Upper lobe of left lung (tissue), 6 donors: ENCODE measurements around the gene CHCT1. TPM values are rescaled to one million over a fixed set of nuclear protein-coding genes. Genes with fewer than 3 reads are reported as not detected.

Experiments used
- ATAC-seq, 2 donors: fragments of 200-7000 bp; cut with Tn5 transposase; one replicate each; pipeline ENCODE4 v1.9.1; 2022; ENCODE audit warnings: mild to moderate bottlenecking in 2 of 2, moderate library complexity in 2 of 2; ENCODE audit not compliant: low FRiP score in 2 of 2
- DNase-seq, 2 donors: peaks; one replicate each; pipeline ENCODE4 v3.0.0-alpha.2; 2019 to 2020
- H3K27ac ChIP-seq, 4 donors: fragments of 200-600 bp; sonication (generic); one replicate each; pipeline ENCODE4 v1.5.1; 2016 to 2019
- H3K27me3 ChIP-seq, 4 donors: fragments of 200-600 bp; sonication (generic); one replicate each; pipeline ENCODE4 v1.5.1; 2017 to 2019
- H3K36me3 ChIP-seq, 4 donors: fragments of 200-600 bp; sonication (generic); one replicate each; pipeline ENCODE4 v1.5.1; 2016 to 2019
- H3K4me1 ChIP-seq, 4 donors: fragments of 200-600 bp; sonication (generic); one replicate each; pipeline ENCODE4 v1.5.1; 2018 to 2019
- H3K4me3 ChIP-seq, 4 donors: fragments of 200-600 bp; sonication (generic); one replicate each; pipeline ENCODE4 v1.5.1; 2017 to 2019; ENCODE audit warnings: mild to moderate bottlenecking in 2 of 4, moderate library complexity in 1 of 4
- H3K9me3 ChIP-seq, 4 donors: fragments of 200-600 bp; sonication (generic); one replicate each; pipeline ENCODE4 v1.5.1; 2018 to 2019
- EP300 ChIP-seq, 4 donors: sonication (generic); formaldehyde crosslinking; IDR thresholded peaks; one replicate each; pipeline ENCODE4 v1.5.1; 2017; ENCODE audit warnings: antibody characterized with exemption in 4 of 4, control low read depth in 2 of 4
- POLR2A ChIP-seq, 4 donors: fragments of 450-650 bp; IDR thresholded peaks; one replicate each; pipeline ENCODE4 v1.5.1; 2016 to 2017; ENCODE audit warnings: antibody characterized with exemption in 4 of 4, mild to moderate bottlenecking in 2 of 4
- POLR2AphosphoS5 ChIP-seq, 2 donors: sonication (generic); formaldehyde crosslinking; IDR thresholded peaks; one replicate each; pipeline ENCODE4 v1.5.1; 2017; ENCODE audit warnings: antibody characterized with exemption in 2 of 2
- WGBS, 2 donors: methylation state at CpG; one replicate each; pipeline ENCODE4 v1.1.5; 2017 to 2018; 5-methylcytosine and 5-hydroxymethylcytosine counted together
- total RNA-seq, 6 donors: library from RNA; depleted of rRNA in 4 of 6; stranded (reverse); fragments of >200 nt in 4 of 6; gene quantifications; one replicate each; pipeline versions ENCODE4 v1.1.0 to v1.2.1, GENCODE V29; 2016 to 2021
- TF ChIP-seq, protein P1 (sequence below), 6 experiments: fragments of 450-650 bp in 4 of 6; fragments of 200-600 bp in 2 of 6; sonication (generic) in 2 of 6; IDR thresholded peaks; one replicate each; pipeline ENCODE4 v1.5.1; 2016 to 2019; ENCODE audit warnings: antibody characterized with exemption in 6 of 6
- donor health status: DM: no; HTN: no; CAD: no; lungs with moderate emphysema.
- donor health status: DM: no; HTN: yes; CAD: no; lungs with severe emphysema.

CHCT1 gene
- total RNA-seq, 6 donors from 2014 or later: 0.37 to 0.61 TPM; not detected in 4

DNA sequence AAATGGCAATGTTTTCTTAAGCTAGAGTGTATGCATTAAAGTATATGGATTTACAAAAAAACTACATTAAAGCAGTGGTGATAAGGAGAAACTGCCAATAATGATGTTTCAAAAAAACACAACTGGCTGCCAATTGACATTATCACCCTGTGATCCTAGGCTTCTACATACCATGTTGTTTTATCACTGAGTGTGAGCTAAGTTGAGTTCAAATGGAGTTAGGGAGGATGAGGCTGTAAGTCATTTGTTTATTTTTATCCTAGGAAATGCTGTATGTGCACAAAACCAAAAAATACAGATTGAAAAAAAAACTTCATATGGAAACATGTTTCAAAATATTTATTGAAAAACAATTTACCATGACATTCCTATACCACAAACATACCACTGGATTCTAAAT, 22.9 kb downstream of the CHCT1 start:
- peaks cover 0 to 57% (median 25%) of the 10 kb centered on the region in 4 donors for H3K36me3 ChIP-seq
- H3K4me3 ChIP-seq: no peak overlapping the region
- DNase-seq (no peak), ATAC-seq (no peak)
- no peaks in the 10 kb centered on the region for H3K27me3 ChIP-seq
- no peaks in the 10 kb centered on the region for H3K9me3 ChIP-seq
- H3K27ac ChIP-seq: no peak overlapping the region
- TF ChIP-seq, protein P1, sequence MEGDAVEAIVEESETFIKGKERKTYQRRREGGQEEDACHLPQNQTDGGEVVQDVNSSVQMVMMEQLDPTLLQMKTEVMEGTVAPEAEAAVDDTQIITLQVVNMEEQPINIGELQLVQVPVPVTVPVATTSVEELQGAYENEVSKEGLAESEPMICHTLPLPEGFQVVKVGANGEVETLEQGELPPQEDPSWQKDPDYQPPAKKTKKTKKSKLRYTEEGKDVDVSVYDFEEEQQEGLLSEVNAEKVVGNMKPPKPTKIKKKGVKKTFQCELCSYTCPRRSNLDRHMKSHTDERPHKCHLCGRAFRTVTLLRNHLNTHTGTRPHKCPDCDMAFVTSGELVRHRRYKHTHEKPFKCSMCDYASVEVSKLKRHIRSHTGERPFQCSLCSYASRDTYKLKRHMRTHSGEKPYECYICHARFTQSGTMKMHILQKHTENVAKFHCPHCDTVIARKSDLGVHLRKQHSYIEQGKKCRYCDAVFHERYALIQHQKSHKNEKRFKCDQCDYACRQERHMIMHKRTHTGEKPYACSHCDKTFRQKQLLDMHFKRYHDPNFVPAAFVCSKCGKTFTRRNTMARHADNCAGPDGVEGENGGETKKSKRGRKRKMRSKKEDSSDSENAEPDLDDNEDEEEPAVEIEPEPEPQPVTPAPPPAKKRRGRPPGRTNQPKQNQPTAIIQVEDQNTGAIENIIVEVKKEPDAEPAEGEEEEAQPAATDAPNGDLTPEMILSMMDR (IDR thresholded peaks at IDR 0.05): no peak
- TF ChIP-seq POLR2AphosphoS5 (IDR thresholded peaks at IDR 0.05) (no peak), EP300 (IDR thresholded peaks at IDR 0.05) (no peak), POLR2A (IDR thresholded peaks at IDR 0.05) (no peak)
- no peaks in the 10 kb centered on the region for H3K4me1 ChIP-seq

DNA sequence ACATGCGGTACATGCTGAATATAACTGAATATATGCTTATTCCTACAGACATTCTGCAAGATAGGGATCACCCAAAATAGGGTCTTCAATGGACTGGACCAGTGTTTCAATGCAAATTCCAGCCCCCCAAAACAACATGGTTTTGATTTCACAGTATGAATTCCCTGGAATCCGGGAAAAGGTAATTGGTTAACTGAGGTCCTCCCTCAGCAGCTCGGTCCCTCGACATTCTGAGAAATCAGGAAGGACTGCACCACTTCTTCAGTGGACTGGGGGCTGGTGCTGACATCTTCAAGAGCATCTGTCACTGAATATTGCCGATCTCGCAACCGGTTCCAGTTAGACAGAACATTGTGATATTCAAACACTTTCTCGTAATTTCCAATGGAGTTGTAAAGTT, 25.1 kb downstream of the CHCT1 start:
- Histone ChIP-seq H3K36me3 (peaks cover 5 to 79% (median 39%) of the 10 kb centered on the region in 4 donors), H3K4me1 (no peaks in the 10 kb centered on the region), H3K9me3 (no peaks in the 10 kb centered on the region), H3K4me3 (no peak overlapping the region), H3K27ac (no peak overlapping the region), H3K27me3 (no peaks in the 10 kb centered on the region)
- ATAC-seq: no peak
- no peak for TF ChIP-seq EP300 (IDR thresholded peaks at IDR 0.05)
- no peak for TF ChIP-seq POLR2AphosphoS5 (IDR thresholded peaks at IDR 0.05)
- TF ChIP-seq POLR2A (IDR thresholded peaks at IDR 0.05): no peak
- TF ChIP-seq, protein P1 (IDR thresholded peaks at IDR 0.05): no peak
- no peak for DNase-seq
- WGBS, 2 donors: 92 to 95% methylated on average over 8 of the region's 8 CpGs

DNA sequence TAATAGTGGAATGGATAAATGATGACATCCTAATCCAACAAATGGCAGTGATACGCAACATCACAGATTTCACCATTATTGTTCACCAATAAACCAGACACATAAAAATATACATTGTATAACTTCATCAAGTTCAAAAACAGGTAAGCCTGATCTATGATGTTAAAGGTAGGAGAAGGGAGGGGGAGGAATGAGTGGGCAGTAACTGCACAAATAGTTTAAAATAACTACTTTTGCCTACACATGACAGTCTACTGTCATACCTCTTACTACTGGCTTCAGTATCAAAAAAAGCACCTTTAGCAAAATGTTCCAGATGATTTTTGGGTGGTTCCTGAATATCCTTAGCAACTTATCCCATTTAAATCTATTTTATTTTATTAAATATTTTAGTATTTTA, 28.8 kb downstream of the CHCT1 start:
- no peaks in the 10 kb centered on the region for H3K9me3 ChIP-seq
- no peak overlapping the region for H3K27ac ChIP-seq
- no peak for ATAC-seq
- no peak for TF ChIP-seq EP300 (IDR thresholded peaks at IDR 0.05)
- TF ChIP-seq POLR2A (IDR thresholded peaks at IDR 0.05): no peak
- TF ChIP-seq POLR2AphosphoS5 (IDR thresholded peaks at IDR 0.05): no peak
- TF ChIP-seq, protein P1 (IDR thresholded peaks at IDR 0.05): no peak
- H3K27me3 ChIP-seq: no peaks in the 10 kb centered on the region
- H3K4me3 ChIP-seq: no peak overlapping the region
- 93 to 94% methylated on average over 1 of the region's 1 CpG for WGBS, 2 donors
- DNase-seq: no peak
- H3K36me3 ChIP-seq: peaks cover 17 to 97% (median 60%) of the 10 kb centered on the region in 4 donors
- no peaks in the 10 kb centered on the region for H3K4me1 ChIP-seq

DNA sequence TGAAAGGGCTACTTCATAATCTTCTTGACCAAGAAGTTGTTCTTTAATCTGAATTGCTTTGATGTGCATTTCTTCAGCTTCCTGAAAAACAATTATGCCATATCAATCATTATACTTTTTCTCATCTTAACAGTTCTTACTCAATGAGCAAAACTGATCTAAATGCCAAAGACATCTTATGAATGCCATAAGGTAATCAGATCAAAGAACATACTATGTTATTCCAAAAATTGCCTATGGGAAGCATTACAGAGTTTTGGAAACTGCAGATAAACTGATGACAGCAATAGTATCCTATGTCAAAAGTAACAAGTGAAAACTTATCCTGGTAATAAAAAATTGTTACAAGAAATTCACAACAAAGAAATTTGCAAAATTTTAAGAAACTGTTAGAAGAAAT, 29.7 kb downstream of the CHCT1 start:
- no peaks in the 10 kb centered on the region for H3K4me1 ChIP-seq
- H3K27ac ChIP-seq: no peak overlapping the region
- DNase-seq (no peak), ATAC-seq (no peak)
- TF ChIP-seq POLR2A (IDR thresholded peaks at IDR 0.05): no peak
- TF ChIP-seq POLR2AphosphoS5 (IDR thresholded peaks at IDR 0.05): no peak
- TF ChIP-seq, protein P1 (IDR thresholded peaks at IDR 0.05): no peak
- no peak overlapping the region for H3K4me3 ChIP-seq
- H3K36me3 ChIP-seq: peaks cover 17 to 96% (median 60%) of the 10 kb centered on the region in 4 donors
- no peaks in the 10 kb centered on the region for H3K27me3 ChIP-seq
- H3K9me3 ChIP-seq: no peaks in the 10 kb centered on the region

- no peak overlapping the region for H3K4me3 ChIP-seq
- no peak for ATAC-seq
- whole genome bisulfite sequencing, 2 donors: 77 to 88% methylated on average over 4 of the region's 4 CpGs
- no peak for DNase-seq
- H3K36me3 ChIP-seq: peaks cover 23 to 91% (median 60%) of the 10 kb centered on the region in 4 donors
- H3K9me3 ChIP-seq: no peaks in the 10 kb centered on the region
- no peak overlapping the region for H3K27ac ChIP-seq
- TF ChIP-seq EP300 (IDR thresholded peaks at IDR 0.05): no peak
- TF ChIP-seq POLR2AphosphoS5 (IDR thresholded peaks at IDR 0.05): no peak
- TF ChIP-seq POLR2A (IDR thresholded peaks at IDR 0.05): no peak
- TF ChIP-seq, protein P1 (IDR thresholded peaks at IDR 0.05): no peak
- no peaks in the 10 kb centered on the region for H3K27me3 ChIP-seq
- H3K4me1 ChIP-seq: no peaks in the 10 kb centered on the region
Observed at GRCh38 chr17:60455378-60455777, 33.1 kb downstream of the CHCT1 start.
